Transverse colon (tissue), 4 donors: ENCODE results near the gene MRPL14. TPM values are rescaled to one million over a fixed set of nuclear protein-coding genes. Genes with fewer than 3 reads are reported as not detected.
A peak's percentile ranks its signal among the peaks of the same experiment; 100 is the strongest.

Experiments used
- DNase-seq: peaks from one replicate; pipeline ENCODE4 v3.0.0-alpha.2; 2019
- H3K27ac ChIP-seq, 4 donors: fragments of 200-600 bp; sonication (generic); 2 replicates each; pipeline ENCODE4 v1.5.1; 2016 to 2018; ENCODE audit warnings: inconsistent platforms in 4 of 4
- H3K27me3 ChIP-seq: fragments of 200-600 bp; sonication (generic); 2 replicates; pipeline ENCODE4 v1.5.1; 2017; ENCODE audit warnings: inconsistent platforms
- H3K36me3 ChIP-seq, 4 donors: fragments of 200-600 bp; sonication (generic); 2 replicates each; pipeline ENCODE4 v1.5.1; 2017 to 2019; ENCODE audit warnings: inconsistent platforms in 4 of 4
- H3K4me1 ChIP-seq, 4 donors: fragments of 200-600 bp; sonication (generic); 2 replicates each; pipeline ENCODE4 v1.5.1; 2017 to 2020; ENCODE audit warnings: inconsistent platforms in 4 of 4
- H3K4me3 ChIP-seq, 4 donors: fragments of 200-600 bp; sonication (generic); 1 replicate in 1 of 4; 2 replicates in 3 of 4; pipeline versions ENCODE4 v1.5.1 to v1.6.1; 2017 to 2019; ENCODE audit warnings: inconsistent platforms in 4 of 4
- H3K9me3 ChIP-seq, 2 donors: fragments of 200-600 bp; sonication (generic); 2 replicates each; pipeline ENCODE4 v1.5.1; 2017 to 2019; ENCODE audit warnings: inconsistent platforms in 2 of 2
- EP300 ChIP-seq: sonication (generic); formaldehyde crosslinking; IDR thresholded peaks from one replicate; pipeline ENCODE4 v1.6.1; 2017; ENCODE audit warnings: antibody characterized with exemption, low read depth
- POLR2A ChIP-seq: fragments of 450-650 bp; IDR thresholded peaks from one replicate; pipeline ENCODE4 v1.6.1; 2016; ENCODE audit warnings: antibody characterized with exemption, mild to moderate bottlenecking, moderate library complexity
- POLR2AphosphoS5 ChIP-seq, 3 donors: sonication (generic); formaldehyde crosslinking; IDR thresholded peaks; one replicate each; pipeline ENCODE4 v1.6.1; 2016; ENCODE audit warnings: antibody characterized with exemption in 3 of 3
- WGBS, 2 donors: methylation state at CpG; one replicate each; pipeline ENCODE4 v1.1.5; 2018; ENCODE audit warnings: low coverage in 1 of 2; 5-methylcytosine and 5-hydroxymethylcytosine counted together
- in situ Hi-C, 4 donors: fragments of 200-750 bp; cut with MboI; loops; one replicate each; pipeline versions ENCODE4 v1.15.0 to v1.15.1; 2017; ENCODE audit warnings: low sequenced_read_pairs in 3 of 4, low pct_ligation_motif_present in 1 of 4, low pct_unique_long_range_greater_than_20kb in 1 of 4
- intact Hi-C: fragments of 100-400 bp; cut with DNase I; formaldehyde crosslinking; loops from one replicate; pipeline ENCODE4 v1.15.1; 2023; ENCODE audit warnings: low total_unique reads
- total RNA-seq, 4 donors: library from RNA; depleted of rRNA; stranded (reverse); fragments of >200 nt; gene quantifications; one replicate each; pipeline ENCODE4 v1.1.0, GENCODE V29; 2016
- TF ChIP-seq, protein P1 (sequence below), 5 experiments: fragments of 200-600 bp in 3 of 5; fragments of 450-650 bp in 2 of 5; sonication (generic) in 3 of 5; IDR thresholded peaks; 1 replicate in 2 of 5; 2 replicates in 3 of 5; pipeline ENCODE4 v1.5.1; 2016 to 2017; ENCODE audit warnings: antibody characterized with exemption in 5 of 5, inconsistent platforms in 3 of 5, mild to moderate bottlenecking in 2 of 5, moderate library complexity in 1 of 5

MRPL14 gene
- total RNA-seq, 4 donors from 2014 or later: 15.5 to 54.6 (median 45.9) TPM

DNA sequence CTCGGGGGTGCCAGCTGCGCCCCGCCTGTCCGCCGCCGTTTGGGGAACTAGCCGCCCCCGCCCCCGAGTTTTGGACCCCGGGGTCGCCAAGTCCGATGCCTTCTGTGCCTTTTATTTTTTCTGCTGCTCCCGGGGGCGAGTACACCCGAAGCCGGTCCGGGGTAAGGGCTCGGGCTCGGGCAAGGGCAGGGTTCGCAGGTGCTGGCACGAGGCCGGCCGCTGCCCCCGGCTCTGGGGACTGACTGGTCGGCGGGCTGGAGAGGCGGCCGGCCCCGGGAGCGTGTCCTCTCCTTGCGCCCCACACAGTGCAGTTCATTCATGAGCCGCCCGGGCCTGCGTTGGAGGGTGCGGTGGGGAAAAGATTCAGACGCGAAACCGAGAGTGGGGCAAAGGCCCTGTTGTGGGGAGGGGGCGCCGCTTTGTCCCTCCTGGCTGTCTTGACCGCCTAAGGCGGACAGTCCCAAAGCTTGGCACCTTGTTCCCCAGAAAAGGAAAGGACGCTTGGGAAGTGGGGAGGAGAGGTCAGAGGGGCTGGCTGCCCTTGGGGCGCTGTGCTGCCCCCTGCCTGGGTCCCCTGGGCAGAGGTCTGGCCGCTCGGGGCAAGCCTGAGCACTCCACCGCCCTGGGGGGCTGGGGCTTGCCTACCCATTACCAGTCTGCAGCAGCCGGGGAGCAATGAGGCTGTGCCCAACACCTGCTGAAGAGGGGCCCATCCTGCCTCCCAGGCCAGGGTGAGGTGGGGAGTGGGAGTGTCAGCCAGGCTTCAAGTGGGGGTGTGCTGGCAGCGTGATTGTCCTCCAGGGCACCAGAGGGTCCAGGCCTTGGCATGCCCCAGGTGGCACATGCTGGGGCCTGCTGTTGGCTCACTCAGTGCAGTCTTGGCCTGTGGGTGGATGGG is 1.0 kb upstream of the MRPL14 start:
- Histone ChIP-seq H3K4me3 (peak overlapping the region; percentile 54 to 98 (median 92)), H3K27ac (peak overlapping the region; percentile 92 to 98 (median 95)), H3K27me3 (no peaks in the 10 kb centered on the region), H3K36me3 (no peaks in the 10 kb centered on the region), H3K9me3 (no peaks in the 10 kb centered on the region), H3K4me1 (peaks cover 24 to 63% (median 57%) of the 10 kb centered on the region in 4 donors)
- intact Hi-C loops (no loop called here), in situ Hi-C loops (no loop called here)
- TF ChIP-seq EP300: no peak
- TF ChIP-seq, protein P1, sequence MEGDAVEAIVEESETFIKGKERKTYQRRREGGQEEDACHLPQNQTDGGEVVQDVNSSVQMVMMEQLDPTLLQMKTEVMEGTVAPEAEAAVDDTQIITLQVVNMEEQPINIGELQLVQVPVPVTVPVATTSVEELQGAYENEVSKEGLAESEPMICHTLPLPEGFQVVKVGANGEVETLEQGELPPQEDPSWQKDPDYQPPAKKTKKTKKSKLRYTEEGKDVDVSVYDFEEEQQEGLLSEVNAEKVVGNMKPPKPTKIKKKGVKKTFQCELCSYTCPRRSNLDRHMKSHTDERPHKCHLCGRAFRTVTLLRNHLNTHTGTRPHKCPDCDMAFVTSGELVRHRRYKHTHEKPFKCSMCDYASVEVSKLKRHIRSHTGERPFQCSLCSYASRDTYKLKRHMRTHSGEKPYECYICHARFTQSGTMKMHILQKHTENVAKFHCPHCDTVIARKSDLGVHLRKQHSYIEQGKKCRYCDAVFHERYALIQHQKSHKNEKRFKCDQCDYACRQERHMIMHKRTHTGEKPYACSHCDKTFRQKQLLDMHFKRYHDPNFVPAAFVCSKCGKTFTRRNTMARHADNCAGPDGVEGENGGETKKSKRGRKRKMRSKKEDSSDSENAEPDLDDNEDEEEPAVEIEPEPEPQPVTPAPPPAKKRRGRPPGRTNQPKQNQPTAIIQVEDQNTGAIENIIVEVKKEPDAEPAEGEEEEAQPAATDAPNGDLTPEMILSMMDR (IDR thresholded peaks at IDR 0.05): peak in 4 of 5 experiments; percentile 28 to 64 (median 44)
- 7% methylated on average over 41 of the region's 49 CpGs; no CpG with 5 or more reads in 1 of the 2 donors for WGBS, 2 donors
- DNase-seq: peak; percentile 57

DNA sequence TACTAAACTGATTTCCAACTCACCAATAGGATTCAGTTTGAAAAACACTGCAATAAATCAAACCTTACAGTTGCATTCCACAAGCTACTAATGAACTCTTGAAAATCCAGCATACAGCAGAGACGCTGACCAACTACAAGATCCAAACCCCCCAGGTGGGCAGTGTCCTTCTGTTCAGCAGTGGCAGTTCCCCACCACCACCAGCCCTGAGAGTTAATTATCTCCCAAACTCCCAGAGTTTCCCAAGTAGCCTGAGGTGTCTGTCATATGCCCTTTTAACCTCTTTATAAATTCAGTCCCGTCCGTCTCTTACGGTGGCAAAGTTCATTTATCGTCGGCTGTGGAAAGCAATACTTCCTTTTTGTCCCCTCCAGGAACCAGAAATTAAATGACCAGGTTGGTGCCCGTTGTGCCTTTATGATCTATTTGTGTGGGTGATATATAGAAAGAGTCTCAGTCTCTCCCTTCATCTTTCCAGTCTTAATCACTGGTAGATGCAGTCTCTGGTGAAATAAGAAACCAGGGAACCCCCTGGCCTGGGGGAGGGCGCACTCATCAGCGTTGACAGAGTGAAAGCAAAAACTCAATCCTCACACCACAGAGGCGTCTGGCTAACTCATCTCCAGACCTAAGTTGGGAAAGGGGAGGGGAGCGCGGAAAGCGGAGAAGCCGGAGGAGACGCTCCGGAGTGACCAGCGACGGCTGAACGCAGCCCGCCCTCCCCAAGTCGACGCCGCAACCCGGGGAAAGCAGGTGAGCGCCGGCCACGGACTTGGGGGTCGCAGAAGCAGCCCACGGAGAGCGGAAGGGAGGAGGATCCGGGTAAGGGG is 717 bp downstream of the MRPL14 start:
- no peaks in the 10 kb centered on the region for H3K36me3 ChIP-seq
- intact Hi-C loops: no loop called here
- 2 to 3% methylated on average over 5 to 22 of the region's 31 CpGs for WGBS, 2 donors
- H3K4me1 ChIP-seq: peaks cover 37 to 63% (median 58%) of the 10 kb centered on the region in 4 donors
- TF ChIP-seq POLR2AphosphoS5 (IDR thresholded peaks at IDR 0.05) (peak in 2 of 3 donors; percentile 62 to 63), EP300 (no peak), POLR2A (peak; percentile 55)
- no peaks in the 10 kb centered on the region for H3K9me3 ChIP-seq
- peak overlapping the region; percentile 92 to 98 (median 95) for H3K27ac ChIP-seq
- DNase-seq: peak; percentile 60
- in situ Hi-C loops: no loop called here
- peak overlapping the region; percentile 86 to 98 (median 94) for H3K4me3 ChIP-seq
- H3K27me3 ChIP-seq: no peaks in the 10 kb centered on the region

DNA sequence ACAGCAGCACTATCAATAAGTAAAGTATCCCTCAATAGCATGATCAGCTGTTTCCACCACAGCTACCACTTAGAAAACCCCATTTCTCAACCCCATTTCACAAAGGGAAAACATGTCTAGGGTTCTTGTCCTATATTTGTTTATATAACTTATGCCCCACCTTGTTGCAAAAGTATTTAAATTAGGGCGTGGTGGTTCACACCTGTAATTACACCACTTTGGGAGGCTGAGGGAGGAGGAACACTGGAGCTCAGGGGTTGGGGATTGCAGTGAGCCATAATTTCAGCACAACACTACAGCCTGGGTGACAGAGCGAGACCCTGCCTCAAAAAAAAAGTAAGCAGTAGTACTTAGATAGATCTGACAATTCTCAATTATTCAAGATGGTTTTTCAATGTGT is 3.7 kb downstream of the MRPL14 start:
- TF ChIP-seq POLR2A (no peak), EP300 (no peak), POLR2AphosphoS5 (IDR thresholded peaks at IDR 0.05) (no peak)
- Histone ChIP-seq H3K36me3 (no peaks in the 10 kb centered on the region), H3K27me3 (no peaks in the 10 kb centered on the region), H3K27ac (peak overlapping the region; percentile 50 to 92 (median 60)), H3K9me3 (no peaks in the 10 kb centered on the region), H3K4me3 (no peak overlapping the region), H3K4me1 (peaks cover 38 to 79% (median 67%) of the 10 kb centered on the region in 4 donors)
- in situ Hi-C loops (no loop called here), intact Hi-C loops (no loop called here)
- DNase-seq: no peak
- 76% methylated on average over 2 of the region's 2 CpGs; no CpG with 5 or more reads in 1 of the 2 donors for WGBS, 2 donors

DNA sequence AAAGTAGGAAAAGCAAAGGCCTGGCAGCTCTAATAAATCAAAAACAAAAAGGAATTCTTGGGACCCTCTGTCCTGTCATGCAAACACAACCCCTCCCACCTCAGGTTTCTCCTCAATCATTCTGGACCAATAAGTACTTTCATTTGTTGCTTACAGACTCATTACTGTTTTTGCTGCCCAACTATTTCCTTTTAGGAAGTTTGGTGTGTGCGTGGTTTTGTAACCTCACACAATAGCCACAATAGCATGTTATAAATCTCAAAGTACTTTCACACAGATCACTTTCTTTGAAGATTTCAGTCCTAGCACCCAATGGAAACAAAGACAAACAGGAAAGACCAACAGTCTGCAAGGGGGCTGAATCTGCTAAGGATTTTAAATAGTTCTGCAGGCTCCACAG is 4.5 kb downstream of the MRPL14 start:
- Histone ChIP-seq H3K27me3 (no peaks in the 10 kb centered on the region), H3K27ac (peak overlapping the region; percentile 50 to 92 (median 60)), H3K36me3 (no peaks in the 10 kb centered on the region), H3K4me1 (peaks cover 35 to 82% (median 65%) of the 10 kb centered on the region in 4 donors), H3K9me3 (no peaks in the 10 kb centered on the region), H3K4me3 (no peak overlapping the region)
- WGBS, 2 donors: 10 to 17% methylated on average over 1 of the region's 1 CpG
- in situ Hi-C loops: no loop called here
- no peak for DNase-seq
- intact Hi-C loops: no loop called here
- no peak for TF ChIP-seq POLR2A
- TF ChIP-seq, protein P1 (IDR thresholded peaks at IDR 0.05): no peak
- TF ChIP-seq EP300: no peak
- peak in 1 of 3 donors; percentile 19 for TF ChIP-seq POLR2AphosphoS5 (IDR thresholded peaks at IDR 0.05)
